ENCODE measurements around the gene ADGB.

Gene ADGB

DNA sequence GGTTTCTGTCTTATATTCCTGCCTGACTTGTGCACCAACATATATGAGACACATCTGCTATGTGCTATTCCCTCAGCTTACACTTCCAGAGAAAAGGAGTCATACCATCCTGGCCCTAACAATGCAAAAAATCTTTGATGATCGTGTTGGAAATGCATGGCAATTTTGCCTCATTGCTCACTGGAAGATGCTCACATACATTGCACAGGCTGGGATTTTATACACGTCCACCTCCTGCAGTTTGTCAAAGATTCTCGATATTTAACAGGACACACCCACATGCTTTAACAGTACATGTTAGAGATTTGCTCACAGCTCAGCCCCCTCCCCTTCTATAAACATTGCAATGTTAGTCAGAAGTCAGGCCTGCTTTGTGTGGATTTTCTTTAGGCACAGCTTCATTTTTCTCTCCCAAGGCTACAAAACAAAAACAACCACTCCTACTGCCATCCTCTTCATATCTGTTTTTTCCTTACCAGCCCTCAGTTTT is 66.1 kb downstream of the ADGB start:
- DNase-seq (ENCODE audit: insufficient read length, low spot score) (no peak), FAIRE-seq (no peak)
- TF ChIP-seq POU2F2 (IDR thresholded peaks at IDR 0.05; ENCODE audit: low read depth, low read length): no peak
- TF ChIP-seq POLR2AphosphoS5 (IDR thresholded peaks at IDR 0.05; ENCODE audit: low read depth, low read length): no peak
- no peak for TF ChIP-seq SPI1 (IDR thresholded peaks at IDR 0.05; ENCODE audit: low read depth, low read length)
- TF ChIP-seq TAF1 (IDR thresholded peaks at IDR 0.05; ENCODE audit: low read depth, low read length): no peak
- no peak for TF ChIP-seq PAX5 (IDR thresholded peaks at IDR 0.05; ENCODE audit: insufficient read depth, low read length, severe bottlenecking)
- no peak for TF ChIP-seq POLR2A (IDR thresholded peaks at IDR 0.05; ENCODE audit: low read depth, low read length)

DNA sequence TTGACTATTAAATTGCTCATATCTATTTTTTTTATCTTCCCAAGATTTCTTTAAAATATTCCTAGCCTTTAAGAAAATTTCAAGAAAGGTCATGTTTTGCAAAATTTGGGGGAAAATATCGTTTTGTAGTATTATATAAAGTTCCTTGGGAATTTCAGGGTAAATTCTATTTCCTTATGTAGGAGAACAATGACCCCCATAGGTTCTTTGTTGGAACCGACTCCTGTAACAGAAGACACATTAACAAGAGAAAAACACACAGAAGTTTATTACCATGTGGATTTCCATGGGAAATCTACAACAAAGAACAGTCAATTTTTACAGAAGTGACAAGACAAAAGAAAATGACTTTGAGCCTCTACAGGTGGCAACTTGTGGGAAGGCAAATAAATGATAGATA is 68.1 kb downstream of the ADGB start:
- FAIRE-seq (no peak), DNase-seq (ENCODE audit: insufficient read length, low spot score) (no peak)
- no peak for TF ChIP-seq PAX5 (IDR thresholded peaks at IDR 0.05; ENCODE audit: insufficient read depth, low read length, severe bottlenecking)
- no peak for TF ChIP-seq POLR2AphosphoS5 (IDR thresholded peaks at IDR 0.05; ENCODE audit: low read depth, low read length)
- TF ChIP-seq TAF1 (IDR thresholded peaks at IDR 0.05; ENCODE audit: low read depth, low read length): no peak
- TF ChIP-seq POU2F2 (IDR thresholded peaks at IDR 0.05; ENCODE audit: low read depth, low read length): no peak
- TF ChIP-seq SPI1 (IDR thresholded peaks at IDR 0.05; ENCODE audit: low read depth, low read length): no peak
- TF ChIP-seq POLR2A (IDR thresholded peaks at IDR 0.05; ENCODE audit: low read depth, low read length): no peak

DNA sequence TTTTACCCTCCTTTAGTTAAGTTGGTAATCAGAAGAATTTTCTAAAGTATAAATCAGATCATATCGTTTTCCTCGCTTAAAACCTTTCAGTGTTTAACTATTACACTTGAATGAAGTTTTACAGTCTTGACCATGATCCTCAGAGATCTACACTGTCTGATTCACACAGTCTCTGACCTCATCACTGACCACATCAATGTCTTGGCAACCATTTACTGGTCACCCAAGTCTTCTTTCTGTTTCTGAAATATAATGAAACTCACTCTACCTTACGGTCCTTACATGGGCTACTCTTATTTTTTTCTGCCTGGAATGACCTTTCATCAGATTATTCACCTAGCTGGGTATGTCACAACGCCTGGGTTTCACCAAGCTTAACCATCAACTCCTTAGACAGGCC is 71.4 kb downstream of the ADGB start:
- no peak for DNase-seq (ENCODE audit: insufficient read length, low spot score)
- FAIRE-seq: no peak
- no peak for TF ChIP-seq POLR2AphosphoS5 (IDR thresholded peaks at IDR 0.05; ENCODE audit: low read depth, low read length)

DNA sequence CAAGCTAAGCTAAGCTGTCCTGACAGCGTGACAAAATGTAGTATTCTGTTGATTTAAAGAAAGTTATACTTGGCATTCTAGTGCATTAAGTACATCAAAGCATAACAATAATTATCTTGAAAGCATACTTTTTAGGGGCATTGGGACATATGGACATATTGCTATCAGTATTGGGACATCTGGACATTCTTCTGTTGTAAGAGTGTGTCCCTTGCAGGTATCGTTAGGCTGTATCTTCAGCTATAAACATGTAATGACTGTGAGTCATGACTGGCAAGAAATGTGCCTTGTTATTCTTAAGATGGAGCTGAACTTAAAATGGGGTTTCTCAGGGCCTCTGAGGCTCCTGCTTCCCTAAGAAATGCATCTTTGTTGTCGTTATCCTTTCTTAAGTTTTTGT is 74.3 kb downstream of the ADGB start:
- TF ChIP-seq SPI1 (IDR thresholded peaks at IDR 0.05; ENCODE audit: low read depth, low read length) (no peak), POLR2A (IDR thresholded peaks at IDR 0.05; ENCODE audit: low read depth, low read length) (no peak), POU2F2 (IDR thresholded peaks at IDR 0.05; ENCODE audit: low read depth, low read length) (no peak), PAX5 (IDR thresholded peaks at IDR 0.05; ENCODE audit: insufficient read depth, low read length, severe bottlenecking) (no peak), POLR2AphosphoS5 (IDR thresholded peaks at IDR 0.05; ENCODE audit: low read depth, low read length) (no peak), TAF1 (IDR thresholded peaks at IDR 0.05; ENCODE audit: low read depth, low read length) (no peak)
- FAIRE-seq (no peak), DNase-seq (ENCODE audit: insufficient read length, low spot score) (no peak)

DNA sequence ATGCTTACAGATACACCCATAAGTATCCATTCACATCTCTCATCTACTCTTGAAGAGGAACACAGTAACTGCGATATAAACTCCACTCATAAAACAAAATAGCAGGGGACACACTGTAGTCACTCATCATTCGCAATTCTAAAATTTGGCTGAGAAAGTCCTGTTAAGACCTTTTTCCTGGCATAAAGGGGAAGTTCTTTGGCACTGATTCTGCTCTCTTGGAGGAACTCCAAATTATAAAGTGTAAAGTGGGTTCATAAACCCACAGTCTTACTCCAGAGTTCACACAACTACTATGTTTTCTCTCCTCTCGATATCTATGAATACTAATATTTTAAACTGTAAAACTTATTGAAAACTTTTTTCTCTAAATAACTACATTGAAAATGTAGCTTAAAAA is 80.6 kb downstream of the ADGB start:
- DNase-seq (ENCODE audit: insufficient read length, low spot score): no peak
- no peak for TF ChIP-seq TAF1 (IDR thresholded peaks at IDR 0.05; ENCODE audit: low read depth, low read length)
- TF ChIP-seq PAX5 (IDR thresholded peaks at IDR 0.05; ENCODE audit: insufficient read depth, low read length, severe bottlenecking): no peak
- no peak for TF ChIP-seq SPI1 (IDR thresholded peaks at IDR 0.05; ENCODE audit: low read depth, low read length)
- TF ChIP-seq POU2F2 (IDR thresholded peaks at IDR 0.05; ENCODE audit: low read depth, low read length): no peak
- TF ChIP-seq POLR2A (IDR thresholded peaks at IDR 0.05; ENCODE audit: low read depth, low read length): no peak
- TF ChIP-seq POLR2AphosphoS5 (IDR thresholded peaks at IDR 0.05; ENCODE audit: low read depth, low read length): no peak

DNA sequence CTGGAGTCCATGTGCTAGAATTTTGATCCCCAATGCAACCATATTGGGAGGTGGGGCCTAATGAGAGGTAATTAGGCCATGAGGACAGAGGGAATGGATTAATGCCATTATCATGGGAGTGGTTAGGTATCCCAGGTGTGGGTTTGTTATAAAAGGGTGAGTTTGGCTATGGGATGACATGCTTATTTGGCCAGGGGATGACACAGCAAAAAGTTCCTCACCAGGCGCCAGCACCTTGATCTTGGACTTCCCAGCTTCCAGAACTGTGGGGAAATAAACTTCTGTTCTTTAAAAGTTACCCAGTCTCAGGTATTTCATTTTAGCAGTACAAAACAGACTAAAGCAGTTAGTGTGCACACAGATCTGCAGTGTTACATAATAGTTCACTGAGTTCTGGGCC is 84.1 kb downstream of the ADGB start:
- DNase-seq (ENCODE audit: insufficient read length, low spot score) (no peak), FAIRE-seq (no peak)
- TF ChIP-seq POLR2A (IDR thresholded peaks at IDR 0.05; ENCODE audit: low read depth, low read length): no peak
- no peak for TF ChIP-seq POU2F2 (IDR thresholded peaks at IDR 0.05; ENCODE audit: low read depth, low read length)
- TF ChIP-seq PAX5 (IDR thresholded peaks at IDR 0.05; ENCODE audit: insufficient read depth, low read length, severe bottlenecking): no peak
- TF ChIP-seq POLR2AphosphoS5 (IDR thresholded peaks at IDR 0.05; ENCODE audit: low read depth, low read length): no peak
- TF ChIP-seq SPI1 (IDR thresholded peaks at IDR 0.05; ENCODE audit: low read depth, low read length): no peak
- TF ChIP-seq TAF1 (IDR thresholded peaks at IDR 0.05; ENCODE audit: low read depth, low read length): no peak

More for the DNA sequence above, 80.6 kb downstream of the ADGB start:
- FAIRE-seq: no peak

DNA sequence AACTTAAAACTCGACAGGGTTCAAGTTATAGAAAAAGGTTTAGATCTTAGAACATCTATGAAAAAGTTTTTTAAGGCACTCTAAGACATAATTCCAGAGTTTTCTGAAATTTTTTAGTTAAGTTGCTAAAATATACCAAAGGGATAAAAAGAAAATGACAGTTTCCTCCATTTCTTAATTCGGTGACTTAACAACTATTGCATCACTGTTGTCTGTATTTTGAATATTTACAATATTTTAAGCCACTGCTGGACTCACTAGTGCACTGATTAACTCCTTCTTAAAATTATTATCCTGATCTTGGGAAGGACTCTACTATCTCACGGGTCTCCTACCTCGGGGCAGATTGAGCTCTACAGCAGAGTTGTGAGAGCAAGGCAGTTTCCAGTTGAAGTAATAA is 91.0 kb downstream of the ADGB start:
- FAIRE-seq (no peak), DNase-seq (ENCODE audit: insufficient read length, low spot score) (no peak)
- TF ChIP-seq PAX5 (IDR thresholded peaks at IDR 0.05; ENCODE audit: insufficient read depth, low read length, severe bottlenecking): no peak

DNA sequence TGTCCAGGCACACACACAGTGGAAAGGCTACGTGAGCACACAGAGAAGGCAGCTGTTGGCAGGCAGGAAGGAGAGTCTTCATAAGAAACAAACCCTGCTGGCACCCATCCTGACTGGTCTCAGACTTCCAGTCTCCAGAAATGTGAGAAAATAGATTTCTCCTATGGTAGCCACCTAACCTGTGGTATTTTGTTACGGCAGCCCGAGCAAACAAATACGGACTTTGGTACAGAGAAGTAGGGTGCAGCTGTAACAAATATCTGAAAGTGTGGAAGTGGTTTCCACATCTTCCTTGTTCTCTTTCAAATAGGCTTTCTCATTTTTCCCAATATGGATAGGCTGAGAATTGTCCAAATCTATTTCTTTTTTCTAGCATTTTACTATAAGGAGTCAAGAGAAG is 94.6 kb downstream of the ADGB start:
- FAIRE-seq: no peak
- DNase-seq (ENCODE audit: insufficient read length, low spot score): no peak
- TF ChIP-seq POLR2AphosphoS5 (IDR thresholded peaks at IDR 0.05; ENCODE audit: low read depth, low read length) (no peak), POLR2A (IDR thresholded peaks at IDR 0.05; ENCODE audit: low read depth, low read length) (no peak), TAF1 (IDR thresholded peaks at IDR 0.05; ENCODE audit: low read depth, low read length) (no peak), POU2F2 (IDR thresholded peaks at IDR 0.05; ENCODE audit: low read depth, low read length) (no peak), SPI1 (IDR thresholded peaks at IDR 0.05; ENCODE audit: low read depth, low read length) (no peak), PAX5 (IDR thresholded peaks at IDR 0.05; ENCODE audit: insufficient read depth, low read length, severe bottlenecking) (no peak)

DNA sequence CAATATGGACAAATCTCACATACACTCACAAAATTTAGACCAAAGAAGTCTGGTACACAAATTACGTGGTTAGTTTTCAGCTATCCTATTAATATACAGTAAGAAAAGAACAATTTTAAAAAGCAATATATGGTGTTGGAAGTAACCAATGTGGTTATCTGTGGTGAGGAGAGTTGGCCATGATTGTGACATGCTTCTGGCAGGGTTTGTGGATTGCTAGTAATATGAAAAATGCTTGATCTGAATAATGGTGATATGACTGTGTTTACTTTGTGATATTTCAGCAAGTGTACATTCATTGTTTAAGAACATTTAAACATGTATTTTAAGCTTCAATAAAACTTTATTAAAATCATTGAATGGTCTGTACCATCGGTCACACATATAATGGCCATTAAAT is 99.1 kb downstream of the ADGB start:
- FAIRE-seq (no peak), DNase-seq (ENCODE audit: insufficient read length, low spot score) (no peak)
- no peak for TF ChIP-seq POU2F2 (IDR thresholded peaks at IDR 0.05; ENCODE audit: low read depth, low read length)

DNA sequence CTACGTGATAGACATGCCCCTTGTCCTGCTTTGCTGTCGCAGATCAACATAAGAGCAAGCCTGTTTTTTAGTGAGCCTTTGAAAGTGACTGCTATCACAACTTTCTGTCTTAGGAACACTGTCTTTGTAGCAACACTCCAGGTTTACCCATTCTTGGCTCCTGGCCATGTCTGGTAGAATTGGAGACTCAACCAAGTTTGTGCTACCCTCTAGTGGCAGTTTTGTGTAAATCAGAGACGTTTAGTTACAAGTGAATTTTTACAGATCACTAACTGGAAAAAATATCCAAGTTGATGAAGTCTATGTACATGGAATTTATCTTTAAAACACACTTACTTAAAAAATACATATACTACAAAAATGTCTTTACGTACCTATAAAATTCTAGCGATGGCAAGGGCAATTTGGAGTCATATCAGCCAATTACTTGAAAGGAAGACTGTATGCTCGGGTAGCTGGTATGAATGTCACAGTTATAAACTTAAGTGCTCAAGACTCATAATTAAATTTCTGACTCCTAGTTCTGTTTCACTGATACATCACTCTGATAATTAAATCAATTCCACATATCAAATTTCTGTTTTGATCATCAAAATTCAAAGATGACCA is 101.4 kb downstream of the ADGB start:
- TF ChIP-seq TAF1 (IDR thresholded peaks at IDR 0.05; ENCODE audit: low read depth, low read length) (no peak), POU2F2 (IDR thresholded peaks at IDR 0.05; ENCODE audit: low read depth, low read length) (no peak), SPI1 (IDR thresholded peaks at IDR 0.05; ENCODE audit: low read depth, low read length) (no peak), POLR2AphosphoS5 (IDR thresholded peaks at IDR 0.05; ENCODE audit: low read depth, low read length) (no peak), PAX5 (IDR thresholded peaks at IDR 0.05; ENCODE audit: insufficient read depth, low read length, severe bottlenecking) (no peak), POLR2A (IDR thresholded peaks at IDR 0.05; ENCODE audit: low read depth, low read length) (no peak)
- peak; percentile 63 for FAIRE-seq
- no peak for DNase-seq (ENCODE audit: insufficient read length, low spot score)

All from GM12891 (cell line).